Endothelial cell of umbilical vein (primary cell): Measurements from ENCODE around the gene KCP.

Experiments used
- CTCF ChIP-seq, 2 donors: IDR thresholded peaks; 1 replicate in 1 of 2; 2 replicates in 1 of 2; pipeline ENCODE4 v1.5.1; 2011; ENCODE audit warnings: low read length in 2 of 2, mild to moderate bottlenecking in 2 of 2, moderate library complexity in 2 of 2, control low read depth in 1 of 2, inconsistent platforms in 1 of 2, low read depth in 1 of 2; ENCODE audit not compliant: insufficient read depth in 1 of 2; ENCODE audit errors: extremely low read depth in 1 of 2
- EZH2 ChIP-seq: IDR thresholded peaks from 2 replicates; pipeline ENCODE4 v1.6.1; 2012; ENCODE audit warnings: borderline replicate concordance, low read depth, mild to moderate bottlenecking, moderate library complexity, low read length, inconsistent platforms; ENCODE audit not compliant: severe bottlenecking

DNA sequence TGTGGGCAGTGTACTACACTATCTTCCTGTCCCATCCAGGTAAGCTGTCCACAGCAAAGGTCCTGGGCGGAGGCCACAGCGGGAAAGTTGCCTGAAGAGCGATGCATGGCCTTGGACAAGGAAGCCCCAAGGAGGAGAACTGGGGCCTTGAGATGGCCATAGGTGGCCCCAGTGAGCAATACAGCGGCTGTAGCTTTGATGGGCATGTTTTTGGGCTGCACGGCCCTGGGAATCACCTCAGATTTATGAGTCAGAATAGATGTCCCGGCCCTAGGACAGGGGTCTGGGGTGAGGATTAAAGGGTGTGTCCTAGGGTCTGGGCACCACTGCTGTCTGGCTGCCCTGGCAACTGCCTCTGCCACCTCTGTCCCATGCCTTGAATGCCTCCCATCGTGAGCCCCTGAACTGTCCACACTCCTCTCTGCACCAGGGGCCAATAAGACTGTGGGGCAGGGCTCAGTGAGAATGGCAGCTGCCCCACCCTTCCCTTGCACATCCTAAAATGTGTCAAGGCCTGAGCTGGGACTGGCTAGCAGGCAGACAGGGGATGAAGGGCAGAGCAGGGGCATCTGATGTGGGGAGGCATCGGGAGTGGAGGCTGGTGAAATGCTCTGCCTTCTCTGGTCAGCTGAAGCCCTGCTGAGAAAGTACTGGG, 17.8 kb upstream of the KCP start:
- TF ChIP-seq CTCF (IDR thresholded peaks at IDR 0.05; ENCODE audit: extremely low read depth in 1 of 2, insufficient read depth in 1 of 2, low read depth in 1 of 2, low read length in 2 of 2) (no peak), EZH2 (no peak)
